Measurements from ENCODE around the gene HLA-A.

DNA sequence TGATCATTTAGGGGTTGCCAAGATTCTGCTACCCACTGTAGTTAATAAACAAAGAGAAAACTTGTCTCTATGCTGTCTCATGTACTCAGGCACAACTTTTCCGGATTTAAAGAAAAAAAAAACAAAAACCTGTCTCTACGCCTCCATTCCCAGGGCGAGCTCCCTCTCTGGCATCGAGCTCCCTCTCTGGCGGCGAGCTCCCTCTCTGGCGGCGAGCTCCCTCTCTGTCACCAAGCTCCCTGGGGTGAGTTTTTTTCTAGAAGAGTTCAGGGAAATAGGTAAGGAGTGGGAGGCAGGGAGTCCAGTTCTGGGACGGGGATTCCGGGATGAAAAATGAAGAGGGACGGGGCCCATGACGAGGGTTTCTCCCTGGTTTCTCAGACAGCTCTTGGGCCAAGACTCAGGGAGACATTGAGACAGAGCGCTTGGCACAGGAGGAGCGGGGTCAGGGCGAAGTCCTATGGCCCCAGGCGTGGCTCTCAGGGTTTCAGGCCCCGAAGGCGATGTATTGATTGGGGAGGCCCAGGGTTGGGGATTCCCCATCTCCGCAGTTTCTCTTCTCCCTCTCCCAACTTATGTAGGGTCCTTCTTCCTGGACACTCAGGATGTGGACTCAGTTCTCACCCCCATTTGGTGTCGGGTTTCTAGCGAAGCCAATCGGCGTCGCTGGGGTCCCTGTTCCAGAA is 16.5 kb upstream of the HLA-A start:
- TF ChIP-seq U2AF2 (optimal IDR thresholded peaks at IDR 0.05; ENCODE audit: low read depth, low read length) (no peak), EZH2 (IDR thresholded peaks at IDR 0.05; ENCODE audit: borderline replicate concordance, low read depth, low read length) (no peak), SREBF1 (IDR thresholded peaks at IDR 0.05; ENCODE audit: borderline replicate concordance, low read depth, low read length) (no peak), HDGF (IDR thresholded peaks at IDR 0.05) (no peak), GABPB1 (CRISPR knock-in tag; IDR thresholded peaks at IDR 0.05) (no peak), MAZ (CRISPR knock-in tag; conservative IDR thresholded peaks at IDR 0.05 in 1 of 2, IDR thresholded peaks at IDR 0.05 in 1 of 2) (no peak), ZNF384 (IDR thresholded peaks at IDR 0.05; ENCODE audit: low read depth, low read length) (no peak), BRF1 (IDR thresholded peaks at IDR 0.05; ENCODE audit: borderline replicate concordance, extremely low read depth, insufficient read length) (no peak), SIX5 (IDR thresholded peaks at IDR 0.05; ENCODE audit: borderline replicate concordance in 1 of 2, insufficient read depth in 1 of 2, low read depth in 1 of 2, low read length in 2 of 2) (no peak), EGR1 (conservative IDR thresholded peaks at IDR 0.05) (no peak), STAT5B (CRISPR knock-in tag; IDR thresholded peaks at IDR 0.05) (no peak), NR3C1 (CRISPR knock-in tag; IDR thresholded peaks at IDR 0.05) (no peak)
- TF ChIP-seq, protein P1, sequence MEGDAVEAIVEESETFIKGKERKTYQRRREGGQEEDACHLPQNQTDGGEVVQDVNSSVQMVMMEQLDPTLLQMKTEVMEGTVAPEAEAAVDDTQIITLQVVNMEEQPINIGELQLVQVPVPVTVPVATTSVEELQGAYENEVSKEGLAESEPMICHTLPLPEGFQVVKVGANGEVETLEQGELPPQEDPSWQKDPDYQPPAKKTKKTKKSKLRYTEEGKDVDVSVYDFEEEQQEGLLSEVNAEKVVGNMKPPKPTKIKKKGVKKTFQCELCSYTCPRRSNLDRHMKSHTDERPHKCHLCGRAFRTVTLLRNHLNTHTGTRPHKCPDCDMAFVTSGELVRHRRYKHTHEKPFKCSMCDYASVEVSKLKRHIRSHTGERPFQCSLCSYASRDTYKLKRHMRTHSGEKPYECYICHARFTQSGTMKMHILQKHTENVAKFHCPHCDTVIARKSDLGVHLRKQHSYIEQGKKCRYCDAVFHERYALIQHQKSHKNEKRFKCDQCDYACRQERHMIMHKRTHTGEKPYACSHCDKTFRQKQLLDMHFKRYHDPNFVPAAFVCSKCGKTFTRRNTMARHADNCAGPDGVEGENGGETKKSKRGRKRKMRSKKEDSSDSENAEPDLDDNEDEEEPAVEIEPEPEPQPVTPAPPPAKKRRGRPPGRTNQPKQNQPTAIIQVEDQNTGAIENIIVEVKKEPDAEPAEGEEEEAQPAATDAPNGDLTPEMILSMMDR (IDR thresholded peaks at IDR 0.05 in 2 of 3, conservative IDR thresholded peaks at IDR 0.05 in 1 of 3; ENCODE audit: insufficient read depth in 2 of 3, low read depth in 1 of 3, low read length in 3 of 3), result no peak
- TF ChIP-seq, protein P2, sequence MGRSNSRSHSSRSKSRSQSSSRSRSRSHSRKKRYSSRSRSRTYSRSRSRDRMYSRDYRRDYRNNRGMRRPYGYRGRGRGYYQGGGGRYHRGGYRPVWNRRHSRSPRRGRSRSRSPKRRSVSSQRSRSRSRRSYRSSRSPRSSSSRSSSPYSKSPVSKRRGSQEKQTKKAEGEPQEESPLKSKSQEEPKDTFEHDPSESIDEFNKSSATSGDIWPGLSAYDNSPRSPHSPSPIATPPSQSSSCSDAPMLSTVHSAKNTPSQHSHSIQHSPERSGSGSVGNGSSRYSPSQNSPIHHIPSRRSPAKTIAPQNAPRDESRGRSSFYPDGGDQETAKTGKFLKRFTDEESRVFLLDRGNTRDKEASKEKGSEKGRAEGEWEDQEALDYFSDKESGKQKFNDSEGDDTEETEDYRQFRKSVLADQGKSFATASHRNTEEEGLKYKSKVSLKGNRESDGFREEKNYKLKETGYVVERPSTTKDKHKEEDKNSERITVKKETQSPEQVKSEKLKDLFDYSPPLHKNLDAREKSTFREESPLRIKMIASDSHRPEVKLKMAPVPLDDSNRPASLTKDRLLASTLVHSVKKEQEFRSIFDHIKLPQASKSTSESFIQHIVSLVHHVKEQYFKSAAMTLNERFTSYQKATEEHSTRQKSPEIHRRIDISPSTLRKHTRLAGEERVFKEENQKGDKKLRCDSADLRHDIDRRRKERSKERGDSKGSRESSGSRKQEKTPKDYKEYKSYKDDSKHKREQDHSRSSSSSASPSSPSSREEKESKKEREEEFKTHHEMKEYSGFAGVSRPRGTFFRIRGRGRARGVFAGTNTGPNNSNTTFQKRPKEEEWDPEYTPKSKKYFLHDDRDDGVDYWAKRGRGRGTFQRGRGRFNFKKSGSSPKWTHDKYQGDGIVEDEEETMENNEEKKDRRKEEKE (IDR thresholded peaks at IDR 0.05; ENCODE audit: borderline replicate concordance in 1 of 2, control insufficient read depth in 1 of 2, low read depth in 2 of 2, low read length in 1 of 2), result no peak
